T-helper 2 cell treated with Interferon-gamma antibody and Interleukin-4, amounts not matched to agents 5 μg/mL and 100 μg/mL, for 36 hours (primary cell): Measurements from ENCODE around the gene NCOA1.
"Not testable (repeated sequence)": the region's sequence is repeated elsewhere in the genome, so short reads cannot be mapped to it uniquely, and the experiment has no call there.

ENCODE experiments used
- DNase-seq: peaks from one replicate; pipeline ENCODE4 v3.0.0; 2021; ENCODE audit warnings: low spot score
- H3K27ac Mint-ChIP-seq: one replicate; pipeline ENCODE4 v1.8.0; 2021; ENCODE audit warnings: mild to moderate bottlenecking, mixed read lengths
- H3K27me3 Mint-ChIP-seq: one replicate; pipeline ENCODE4 v1.8.0; 2021; ENCODE audit warnings: low read depth, mixed read lengths
- H3K36me3 Mint-ChIP-seq: one replicate; pipeline ENCODE4 v1.8.0; 2021; ENCODE audit warnings: low read depth, mixed read lengths
- H3K4me1 Mint-ChIP-seq: one replicate; pipeline ENCODE4 v1.8.0; 2021; ENCODE audit warnings: low read depth, mixed read lengths
- H3K4me3 Mint-ChIP-seq: one replicate; pipeline ENCODE4 v1.8.0; 2022; ENCODE audit warnings: mild to moderate bottlenecking, moderate library complexity, mixed read lengths
- H3K9me3 Mint-ChIP-seq: one replicate; pipeline ENCODE4 v1.8.0; 2021; ENCODE audit warnings: mixed read lengths

Gene NCOA1

DNA sequence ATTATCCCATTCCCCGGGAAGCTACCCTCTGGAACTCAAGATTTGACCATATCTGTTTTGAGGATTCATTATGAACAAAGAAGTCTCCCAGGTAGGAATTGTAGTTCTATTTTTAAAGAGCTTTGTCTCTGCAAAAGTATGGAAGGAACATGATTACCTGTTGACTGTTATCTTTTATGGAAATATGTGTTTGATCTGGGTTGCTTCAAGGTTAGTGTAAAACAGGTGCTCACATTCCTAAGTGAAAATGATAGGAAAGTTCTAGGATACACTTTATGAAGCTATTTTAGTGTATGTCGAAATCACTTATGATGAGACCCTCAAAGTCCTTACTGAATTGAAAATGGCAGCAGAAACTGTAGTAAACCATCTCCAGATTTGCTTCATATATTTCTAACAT is 153.0 kb downstream of the NCOA1 start:
- H3K36me3 Mint-ChIP-seq = peaks cover 2% of the 10 kb centered on the region
- H3K4me3 Mint-ChIP-seq = no peak overlapping the region
- H3K4me1 Mint-ChIP-seq = no peaks in the 10 kb centered on the region
- H3K9me3 Mint-ChIP-seq = no peaks in the 10 kb centered on the region
- DNase-seq = no peak
- no peaks in the 10 kb centered on the region for H3K27me3 Mint-ChIP-seq
- no peak overlapping the region for H3K27ac Mint-ChIP-seq

DNA sequence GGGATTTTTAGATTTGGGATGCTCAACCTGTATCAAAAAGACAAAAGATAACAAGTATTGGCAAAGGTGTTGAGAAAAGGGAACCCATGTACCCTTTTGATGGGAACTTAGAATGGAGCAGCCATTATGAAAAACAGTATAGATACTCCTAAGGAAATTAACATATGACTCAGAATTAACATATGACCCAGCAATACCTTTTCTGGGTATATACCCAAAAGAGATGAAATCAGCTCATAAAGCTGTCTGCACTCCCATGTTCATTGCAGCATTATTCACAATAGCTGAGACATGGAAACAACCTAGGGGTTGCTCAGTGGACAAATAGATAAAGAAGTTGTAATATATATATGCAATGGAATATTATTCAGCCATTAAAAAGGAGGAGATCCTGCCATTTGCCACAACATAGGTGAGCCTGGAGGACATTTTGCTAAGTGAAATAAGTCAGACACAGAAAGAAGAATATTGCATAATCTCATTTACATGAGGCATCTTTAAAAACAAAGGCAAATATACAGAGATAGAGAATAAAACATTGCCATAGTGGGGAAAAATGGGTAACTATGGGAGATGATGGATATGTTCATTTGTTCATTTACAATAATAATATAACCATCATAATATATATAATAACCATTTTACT is 160.1 kb downstream of the NCOA1 start:
- Mint-ChIP-seq H3K4me1 (no peaks in the 10 kb centered on the region), H3K27me3 (no peaks in the 10 kb centered on the region), H3K4me3 (no peak overlapping the region), H3K36me3 (peaks cover 3% of the 10 kb centered on the region), H3K27ac (no peak overlapping the region), H3K9me3 (peaks cover 6% of the 10 kb centered on the region)
- DNase-seq = no peak

DNA sequence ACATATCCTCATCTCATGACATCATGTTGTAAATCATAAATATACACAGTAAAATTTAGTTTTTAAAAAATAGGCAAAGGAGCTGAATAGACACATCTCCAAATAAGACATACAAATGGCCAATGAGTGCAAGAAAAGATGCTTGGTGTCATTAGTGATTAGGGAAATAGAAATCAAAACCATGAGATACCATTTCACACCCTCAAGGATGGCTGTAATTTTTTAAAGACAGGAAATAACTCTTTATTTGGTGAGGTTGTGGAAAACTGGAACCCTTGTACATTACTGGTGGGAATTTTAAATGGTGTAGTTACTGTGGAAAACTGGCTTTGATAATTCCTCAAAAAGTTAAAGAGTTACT is 160.6 kb downstream of the NCOA1 start:
- Mint-ChIP-seq H3K27me3 (no peaks in the 10 kb centered on the region), H3K27ac (no peak overlapping the region), H3K4me1 (no peaks in the 10 kb centered on the region), H3K36me3 (peaks cover 3% of the 10 kb centered on the region), H3K9me3 (peaks cover 6% of the 10 kb centered on the region), H3K4me3 (no peak overlapping the region)
- no peak for DNase-seq

GRCh38 chr2:24652265-24653182 is 161.5 kb downstream of the NCOA1 start:
- Mint-ChIP-seq H3K27me3 (no peaks in the 10 kb centered on the region), H3K27ac (no peak overlapping the region), H3K4me1 (no peaks in the 10 kb centered on the region), H3K4me3 (no peak overlapping the region), H3K9me3 (peaks cover 6% of the 10 kb centered on the region), H3K36me3 (peaks cover 3% of the 10 kb centered on the region)
- DNase-seq = no peak

GRCh38 chr2:24657818-24658217 is 166.8 kb downstream of the NCOA1 start:
- no peaks in the 10 kb centered on the region for H3K9me3 Mint-ChIP-seq
- no peak for DNase-seq
- H3K4me1 Mint-ChIP-seq = no peaks in the 10 kb centered on the region
- peaks cover 2% of the 10 kb centered on the region for H3K36me3 Mint-ChIP-seq
- no peaks in the 10 kb centered on the region for H3K27me3 Mint-ChIP-seq
- H3K27ac Mint-ChIP-seq = no peak overlapping the region
- no peak overlapping the region for H3K4me3 Mint-ChIP-seq

DNA sequence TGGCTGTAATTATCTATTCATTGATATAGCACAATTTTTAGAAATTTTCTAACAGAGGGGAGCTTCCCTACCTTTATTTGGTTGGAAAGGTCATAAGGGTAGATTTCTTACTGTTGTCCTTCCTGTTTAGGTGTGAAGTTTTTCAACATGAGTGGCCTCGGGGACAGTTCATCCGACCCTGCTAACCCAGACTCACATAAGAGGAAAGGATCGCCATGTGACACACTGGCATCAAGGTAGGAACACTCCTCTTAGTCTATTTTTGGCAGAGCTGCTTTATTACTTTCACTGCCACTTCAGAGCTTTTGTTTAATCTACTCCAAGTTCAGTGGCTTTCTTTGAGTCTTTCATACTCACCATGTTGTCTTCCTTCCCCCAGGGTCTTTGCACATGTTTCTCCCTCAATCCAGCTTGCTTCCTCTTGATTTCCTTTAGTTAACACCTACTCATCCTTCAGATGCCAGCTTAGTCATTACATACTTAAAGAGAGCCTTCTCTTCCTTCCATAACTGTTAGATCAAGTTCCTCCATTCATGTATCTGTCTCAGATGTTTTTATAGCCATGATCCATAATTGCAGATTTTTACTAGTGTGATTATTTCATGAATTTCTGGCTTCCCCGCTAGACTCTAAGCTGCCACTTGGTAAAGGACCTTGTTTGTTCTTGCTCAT is 167.6 kb downstream of the NCOA1 start:
- Mint-ChIP-seq H3K36me3 (peaks cover 2% of the 10 kb centered on the region), H3K4me3 (no peak overlapping the region), H3K9me3 (no peaks in the 10 kb centered on the region), H3K27ac (no peak overlapping the region), H3K4me1 (no peaks in the 10 kb centered on the region), H3K27me3 (no peaks in the 10 kb centered on the region)
- DNase-seq = no peak

- H3K9me3 Mint-ChIP-seq = no peaks in the 10 kb centered on the region
- H3K27me3 Mint-ChIP-seq = no peaks in the 10 kb centered on the region
- no peak overlapping the region for H3K4me3 Mint-ChIP-seq
- H3K4me1 Mint-ChIP-seq = no peaks in the 10 kb centered on the region
- no peak overlapping the region for H3K27ac Mint-ChIP-seq
- DNase-seq = no peak
- H3K36me3 Mint-ChIP-seq = peaks cover 2% of the 10 kb centered on the region
These were observed 168.8 kb downstream of the NCOA1 start for GRCh38 chr2:24659862-24660261.

DNA sequence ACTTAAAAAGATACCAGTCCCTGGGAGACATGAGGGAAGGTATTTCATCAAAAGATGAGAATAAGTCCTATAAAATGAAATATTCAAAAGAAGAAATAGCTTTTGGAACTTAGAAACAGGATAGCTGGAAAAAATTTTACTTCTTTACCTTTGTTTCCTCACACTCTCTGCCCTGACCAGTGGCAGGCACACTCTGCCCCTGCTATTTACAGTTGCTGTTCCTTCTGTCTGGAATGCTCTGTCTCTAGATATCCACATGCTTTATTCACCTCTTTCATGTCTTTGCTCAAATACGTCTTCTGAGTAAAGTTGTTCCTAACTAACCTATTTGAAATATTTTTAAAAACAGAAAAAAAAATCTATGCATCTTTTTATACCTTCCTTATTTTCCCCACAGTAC is 176.5 kb downstream of the NCOA1 start:
- no peak for DNase-seq
- H3K36me3 Mint-ChIP-seq = peaks cover 2% of the 10 kb centered on the region
- no peak overlapping the region for H3K27ac Mint-ChIP-seq
- no peaks in the 10 kb centered on the region for H3K27me3 Mint-ChIP-seq
- H3K4me1 Mint-ChIP-seq = peaks cover 3% of the 10 kb centered on the region
- H3K4me3 Mint-ChIP-seq = no peak overlapping the region
- no peaks in the 10 kb centered on the region for H3K9me3 Mint-ChIP-seq

- peaks cover 6% of the 10 kb centered on the region for H3K4me1 Mint-ChIP-seq
- no peaks in the 10 kb centered on the region for H3K9me3 Mint-ChIP-seq
- no peak overlapping the region for H3K27ac Mint-ChIP-seq
- peaks cover 9% of the 10 kb centered on the region for H3K36me3 Mint-ChIP-seq
- H3K4me3 Mint-ChIP-seq = no peak overlapping the region
- DNase-seq = no peak
- no peaks in the 10 kb centered on the region for H3K27me3 Mint-ChIP-seq
These were observed 180.2 kb downstream of the NCOA1 start for GRCh38 chr2:24671230-24671629.

- H3K27me3 Mint-ChIP-seq = no peaks in the 10 kb centered on the region
- H3K4me3 Mint-ChIP-seq = no peak overlapping the region
- H3K9me3 Mint-ChIP-seq = no peaks in the 10 kb centered on the region
- peaks cover 10% of the 10 kb centered on the region for H3K36me3 Mint-ChIP-seq
- peaks cover 6% of the 10 kb centered on the region for H3K4me1 Mint-ChIP-seq
- H3K27ac Mint-ChIP-seq = no peak overlapping the region
- DNase-seq = no peak
These were observed 181.5 kb downstream of the NCOA1 start for GRCh38 chr2:24672589-24672988.

GRCh38 chr2:24675338-24675737 is 184.3 kb downstream of the NCOA1 start:
- Mint-ChIP-seq H3K4me3 (no peak overlapping the region), H3K9me3 (no peaks in the 10 kb centered on the region), H3K27me3 (no peaks in the 10 kb centered on the region), H3K36me3 (peaks cover 13% of the 10 kb centered on the region), H3K27ac (no peak overlapping the region), H3K4me1 (peaks cover 6% of the 10 kb centered on the region)
- DNase-seq = no peak

DNA sequence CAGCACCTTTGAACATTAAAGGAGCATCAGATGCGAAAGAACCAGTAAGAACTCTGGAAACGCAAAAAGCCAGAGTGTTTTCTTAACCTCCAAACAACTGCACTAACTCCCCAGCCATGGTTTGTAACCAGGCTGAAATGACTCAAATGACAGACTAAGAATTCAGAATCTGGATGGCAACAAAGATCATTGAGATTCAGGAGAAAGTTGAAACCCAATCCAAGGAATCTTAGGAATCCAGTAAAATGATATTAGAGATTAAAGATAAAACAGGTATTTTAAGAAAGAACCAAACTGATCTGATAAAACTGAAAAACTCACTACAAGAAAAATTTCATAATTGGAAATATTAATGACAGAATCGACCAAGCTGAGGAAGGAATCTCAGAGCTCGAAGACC is 185.4 kb downstream of the NCOA1 start:
- Mint-ChIP-seq H3K27ac (no peak overlapping the region), H3K9me3 (no peaks in the 10 kb centered on the region), H3K27me3 (no peaks in the 10 kb centered on the region), H3K4me1 (peaks cover 6% of the 10 kb centered on the region), H3K4me3 (no peak overlapping the region), H3K36me3 (peaks cover 12% of the 10 kb centered on the region)
- DNase-seq = no peak

GRCh38 chr2:24678066-24678465 is 187.0 kb downstream of the NCOA1 start:
- H3K4me1 Mint-ChIP-seq, H3K27ac Mint-ChIP-seq, H3K9me3 Mint-ChIP-seq, DNase-seq, H3K27me3 Mint-ChIP-seq, H3K4me3 Mint-ChIP-seq: not testable (repeated sequence)
- peaks cover 12% of the 10 kb centered on the region for H3K36me3 Mint-ChIP-seq

DNA sequence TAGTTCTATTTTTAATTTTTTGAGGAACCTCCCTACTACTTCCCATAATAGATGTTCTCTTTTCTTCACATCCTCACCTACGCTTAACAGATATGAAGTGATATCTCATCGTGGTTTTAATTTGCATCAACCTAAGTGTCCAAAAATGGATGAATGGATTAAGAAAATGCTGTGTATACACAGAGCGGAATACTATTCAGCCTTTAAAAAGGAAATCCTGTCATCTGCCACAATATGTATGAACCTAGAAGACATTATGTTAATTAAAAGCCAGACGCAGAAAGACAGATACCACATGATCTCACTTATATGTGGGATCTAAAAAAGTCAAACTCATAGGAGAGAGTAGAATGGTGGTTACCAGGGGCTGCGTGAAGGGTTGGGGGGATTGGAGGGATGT is 189.1 kb downstream of the NCOA1 start:
- Mint-ChIP-seq H3K4me3 (no peak overlapping the region), H3K27ac (no peak overlapping the region), H3K27me3 (no peaks in the 10 kb centered on the region), H3K36me3 (peaks cover 6% of the 10 kb centered on the region), H3K4me1 (no peaks in the 10 kb centered on the region), H3K9me3 (no peaks in the 10 kb centered on the region)
- no peak for DNase-seq
